Measurements from ENCODE around the gene CBX7.

The CBX7 gene

DNA sequence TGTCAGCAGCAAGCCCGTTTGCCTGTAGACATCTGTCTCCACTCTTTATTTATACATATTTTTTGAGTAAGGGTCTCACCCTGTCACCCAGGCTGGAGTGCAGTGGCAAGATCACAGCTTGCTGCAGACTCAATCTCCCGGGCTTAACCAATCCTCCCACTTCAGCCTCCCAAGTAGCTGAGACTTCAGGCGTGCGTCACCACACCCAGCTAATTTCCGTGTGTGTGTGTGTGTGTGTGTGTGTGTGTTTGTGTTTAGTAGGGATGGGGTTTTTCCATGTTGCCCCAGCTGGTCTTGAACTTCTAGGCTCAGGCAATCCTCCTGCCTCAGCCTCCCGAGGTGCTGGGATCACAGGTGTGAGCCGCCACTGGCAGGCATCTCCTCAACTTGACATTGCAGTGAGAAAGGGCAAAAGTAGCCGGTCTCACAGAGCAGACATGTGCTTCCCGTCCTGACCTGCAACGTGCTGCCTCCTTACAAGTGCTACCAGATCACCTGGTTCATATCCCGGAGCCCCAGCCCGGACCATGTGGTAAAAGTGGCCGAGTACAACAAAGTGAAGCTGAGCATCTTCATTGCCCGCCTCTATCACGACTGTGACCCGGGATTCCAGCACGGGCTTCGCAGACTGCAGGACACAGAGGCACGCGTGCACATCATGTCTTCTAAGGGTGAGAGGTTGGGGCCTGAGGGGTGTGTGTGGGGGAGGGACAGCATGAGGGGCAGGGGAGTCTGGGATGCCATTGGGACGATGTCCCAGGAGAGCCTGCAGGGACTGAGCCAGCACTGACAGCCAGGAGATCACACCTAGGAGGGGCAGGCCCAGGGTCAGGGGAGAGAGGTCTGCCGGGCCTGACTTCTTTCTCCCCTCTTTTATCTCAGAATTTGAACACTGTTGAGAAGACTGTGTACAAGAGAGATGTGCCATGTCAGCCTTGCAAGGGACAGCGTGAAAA lies 61.1 kb downstream of the CBX7 start:
- no peak for DNase-seq (ENCODE audit: low read depth, low spot score)

- peak; percentile 33 for DNase-seq (ENCODE audit: low read depth, low spot score)
These were observed 61.9 kb downstream of the CBX7 start for GRCh38 chr22:39090426-39091064.

GRCh38 chr22:39089928-39090327 lies 62.6 kb downstream of the CBX7 start:
- no peak for DNase-seq (ENCODE audit: low read depth, low spot score)

- no peak for DNase-seq (ENCODE audit: low read depth, low spot score)
These were observed 63.8 kb downstream of the CBX7 start for GRCh38 chr22:39088685-39089032.

DNA sequence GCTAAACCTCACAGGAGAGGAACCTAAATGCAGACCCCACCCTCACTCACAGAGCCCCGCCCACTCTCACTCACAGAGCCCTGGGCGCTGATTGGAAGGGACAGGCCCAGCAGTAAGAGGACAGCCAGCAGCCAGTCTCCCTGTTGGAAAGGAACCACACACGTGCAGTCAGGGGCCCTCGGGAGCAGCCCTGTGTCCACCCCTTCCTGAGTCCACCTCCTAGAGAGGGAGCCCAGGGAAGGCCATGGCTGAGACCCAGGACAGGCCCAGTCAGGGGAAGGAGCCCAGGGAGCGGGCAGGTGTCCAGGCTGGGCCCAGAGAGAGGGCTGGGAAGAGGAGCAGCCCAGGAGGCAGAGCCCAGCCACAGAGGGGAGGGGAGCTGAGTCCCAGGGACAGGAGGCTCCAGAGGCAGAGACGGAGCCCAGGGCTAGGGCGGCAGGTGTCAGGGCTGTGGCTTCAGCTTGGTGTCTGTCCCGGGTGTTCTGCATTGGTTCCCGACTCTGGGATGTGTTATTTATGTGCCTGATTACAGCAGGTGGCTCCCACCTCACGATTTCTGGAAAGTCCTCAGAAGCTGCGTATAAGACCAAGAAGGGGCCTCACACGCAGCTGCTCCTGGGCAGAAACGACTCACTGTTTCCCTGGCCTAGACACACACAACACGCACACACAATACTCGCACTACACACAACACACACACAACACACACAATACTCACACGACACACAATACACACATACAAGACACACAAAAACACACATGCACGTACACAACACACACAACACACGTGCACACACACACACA lies 64.4 kb downstream of the CBX7 start:
- no peak for DNase-seq (ENCODE audit: low read depth, low spot score)

GRCh38 chr22:39087098-39087497 lies 65.4 kb downstream of the CBX7 start:
- DNase-seq (ENCODE audit: low read depth, low spot score): no peak

- no peak for DNase-seq (ENCODE audit: low read depth, low spot score)
These were observed 67.8 kb downstream of the CBX7 start for GRCh38 chr22:39084666-39085065.

DNA sequence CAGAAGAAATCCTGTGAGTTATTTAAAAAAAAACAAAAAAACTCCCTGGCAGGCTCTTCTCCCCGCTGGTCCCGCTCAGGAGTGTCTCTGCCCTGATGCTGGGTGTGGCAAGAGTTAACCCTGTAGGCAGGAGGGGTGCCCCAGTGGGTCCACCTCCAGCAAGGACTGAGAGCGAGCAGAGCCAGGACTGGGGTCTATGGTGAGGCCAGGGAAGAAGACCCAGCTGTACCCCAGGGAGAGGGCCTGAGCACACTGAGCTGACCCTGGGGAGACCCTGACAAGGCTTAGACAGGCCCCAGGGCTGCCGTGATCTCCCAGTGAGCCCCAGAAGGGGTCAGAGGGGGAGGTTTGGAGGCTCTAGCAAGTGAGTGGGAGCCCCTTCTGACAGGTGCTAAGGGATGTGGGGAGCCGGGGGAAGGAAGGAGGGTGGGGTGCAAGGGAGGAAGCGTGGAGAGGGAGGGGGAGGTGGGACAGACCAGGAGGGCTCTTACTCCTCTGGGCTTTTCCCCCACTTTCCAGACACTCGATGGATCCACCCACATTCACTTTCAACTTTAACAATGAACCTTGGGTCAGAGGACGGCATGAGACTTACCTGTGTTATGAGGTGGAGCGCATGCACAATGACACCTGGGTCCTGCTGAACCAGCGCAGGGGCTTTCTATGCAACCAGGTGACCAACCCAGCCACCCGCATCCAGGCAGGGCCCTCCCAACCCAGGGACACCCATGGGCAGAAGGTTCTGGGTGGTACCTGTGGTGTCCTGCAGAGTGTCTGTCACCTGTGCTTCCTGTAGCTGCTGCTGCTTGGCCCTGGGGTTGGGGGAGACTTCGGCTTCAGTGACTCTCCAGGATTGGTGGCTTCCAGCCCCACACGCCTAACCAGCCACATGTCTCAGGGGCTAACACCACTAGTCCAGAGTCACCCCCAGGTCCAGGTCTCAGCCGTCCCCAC lies 69.0 kb downstream of the CBX7 start:
- no peak for DNase-seq (ENCODE audit: low read depth, low spot score)

- no peak for DNase-seq (ENCODE audit: low read depth, low spot score)
These were observed 70.9 kb downstream of the CBX7 start for GRCh38 chr22:39081598-39081997.

- DNase-seq (ENCODE audit: low read depth, low spot score): no peak
These were observed 71.5 kb downstream of the CBX7 start for GRCh38 chr22:39081016-39081415.
